HG03460 (cell line): ENCODE results near the gene PFKFB3.
"Not testable (repeated sequence)": the region's sequence is repeated elsewhere in the genome, so short reads cannot be mapped to it uniquely, and the experiment has no call there.

ENCODE experiments used
- ATAC-seq: cut with Tn5 transposase; IDR thresholded peaks from one replicate; pipeline ENCODE4 v1.9.1; 2021; ENCODE audit not compliant: unreplicated experiment

The PFKFB3 gene

DNA sequence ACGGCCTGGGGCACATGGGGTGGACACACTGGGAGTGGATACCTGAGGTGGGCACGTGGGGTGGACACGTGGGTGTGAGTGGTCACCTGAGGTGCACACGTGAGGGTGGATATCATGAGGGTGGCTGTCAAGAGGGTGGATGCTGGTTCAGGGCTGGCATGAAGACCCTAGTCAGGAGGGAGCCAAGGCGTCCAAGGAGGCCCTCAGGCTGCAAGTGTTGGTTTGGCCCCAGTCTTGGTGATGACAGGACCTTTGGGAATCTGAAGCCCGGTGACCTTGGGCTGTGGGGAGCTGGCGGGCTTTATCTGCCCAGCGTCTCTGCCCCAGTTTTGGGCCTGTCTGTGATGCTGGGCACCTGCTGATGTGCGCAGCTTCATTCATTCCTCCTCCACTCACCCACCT is 24.9 kb upstream of the PFKFB3 start:
- no peak for ATAC-seq

DNA sequence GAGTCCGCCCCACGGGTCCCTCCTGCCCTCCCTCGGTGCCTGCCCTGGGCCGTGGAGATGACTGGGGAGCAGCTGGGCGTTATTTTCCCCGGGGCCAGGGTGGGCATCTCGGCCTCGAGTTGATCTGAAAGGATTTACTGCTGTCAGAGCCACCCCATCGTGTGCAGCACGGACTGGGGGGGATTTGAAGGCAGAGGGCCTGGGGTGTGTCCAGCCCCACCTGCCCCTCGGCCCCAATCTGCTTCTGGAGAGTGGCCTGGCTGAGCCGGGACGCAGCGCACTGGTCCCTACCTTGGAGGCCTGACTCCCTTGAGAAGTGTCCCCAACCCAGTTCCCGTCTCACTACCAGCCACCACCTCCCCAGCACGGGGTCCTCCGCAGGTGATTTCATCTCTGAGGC is 24.2 kb upstream of the PFKFB3 start:
- no peak for ATAC-seq

DNA sequence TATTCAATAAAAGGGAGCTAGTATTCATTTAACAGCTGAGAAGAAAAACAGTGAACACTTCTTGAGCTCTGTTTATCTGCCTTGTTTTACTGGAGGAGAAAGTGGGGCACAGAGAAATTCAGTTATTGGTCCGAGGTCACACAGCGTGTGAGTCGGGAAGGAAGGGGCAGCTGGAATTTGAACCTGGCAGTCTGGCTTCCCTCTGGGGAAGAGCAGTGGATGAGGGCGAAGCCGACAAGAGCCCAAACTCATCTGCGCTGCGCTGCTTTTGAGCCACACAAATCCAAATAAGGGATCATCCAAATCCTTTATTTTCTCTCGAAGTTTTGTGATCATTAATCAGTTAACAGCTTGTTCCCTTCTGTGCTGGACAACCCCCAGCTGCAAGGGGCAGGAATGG is 23.7 kb upstream of the PFKFB3 start:
- no peak for ATAC-seq

GRCh38 chr10:6180480-6181110 is 22.1 kb upstream of the PFKFB3 start:
- no peak for ATAC-seq

- no peak for ATAC-seq
Observed at GRCh38 chr10:6181249-6181648, 21.5 kb upstream of the PFKFB3 start.

- no peak for ATAC-seq
Observed at GRCh38 chr10:6182454-6183098, 20.2 kb upstream of the PFKFB3 start.

- ATAC-seq, result no peak
Observed at GRCh38 chr10:6185039-6185716, 17.6 kb upstream of the PFKFB3 start.

DNA sequence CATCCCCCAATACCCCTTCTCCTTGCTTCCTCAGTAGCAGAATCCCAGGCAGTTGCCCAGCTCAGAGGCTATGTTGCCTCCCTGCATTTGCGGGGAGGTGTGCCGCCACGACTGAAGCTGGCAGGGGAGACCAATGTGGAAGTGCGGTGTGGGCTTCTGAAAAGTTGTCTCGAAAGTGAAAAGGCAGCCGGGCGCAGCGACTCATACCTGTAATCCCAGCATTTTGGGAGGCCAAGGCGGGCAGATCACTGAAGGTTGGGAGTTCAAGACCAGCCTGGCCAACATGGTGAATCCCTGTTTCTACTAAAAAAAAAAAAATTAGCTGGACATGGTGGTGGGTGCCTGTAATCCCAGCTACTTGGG is 15.9 kb upstream of the PFKFB3 start:
- no peak for ATAC-seq

DNA sequence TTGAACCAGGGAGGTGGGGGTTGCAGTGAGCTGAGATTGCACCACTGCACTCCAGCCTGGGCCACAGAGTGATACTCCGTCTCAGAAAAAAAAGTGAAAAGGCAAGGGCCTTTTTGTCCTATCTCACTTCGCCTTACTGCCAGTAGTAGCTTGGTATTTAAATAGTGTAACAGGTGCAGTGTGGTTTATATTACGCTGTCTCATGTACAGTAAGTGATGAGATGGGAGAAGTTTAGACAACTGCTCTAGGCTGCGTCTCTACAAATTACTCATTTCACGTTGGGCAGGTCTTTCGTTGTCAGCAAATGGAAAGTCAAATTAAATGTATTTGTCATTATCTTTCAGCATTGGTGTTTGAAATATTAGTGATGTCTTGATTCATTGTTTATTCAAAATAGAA is 15.5 kb upstream of the PFKFB3 start:
- ATAC-seq, result no peak

DNA sequence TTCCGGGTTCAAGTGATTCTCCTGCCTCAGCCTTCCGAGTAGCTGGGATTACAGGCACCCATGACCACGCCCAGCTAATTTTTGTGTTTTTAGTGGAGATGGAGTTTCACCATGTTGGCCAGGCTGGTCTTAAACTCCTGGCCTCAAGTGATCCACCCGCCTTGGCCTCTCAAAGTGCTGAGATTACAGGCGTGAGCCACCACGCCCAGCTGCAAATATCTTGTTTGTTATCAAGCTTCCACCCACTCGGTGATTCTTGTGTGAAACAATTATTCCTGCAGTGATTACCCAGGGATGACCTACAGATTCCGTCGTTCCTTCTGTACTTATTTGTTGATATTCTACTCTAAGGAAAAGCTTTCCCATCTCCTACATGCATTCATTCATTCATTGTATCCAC is 12.7 kb upstream of the PFKFB3 start:
- ATAC-seq, result not testable (repeated sequence)

GRCh38 chr10:6191147-6191546 is 11.6 kb upstream of the PFKFB3 start:
- no peak for ATAC-seq

DNA sequence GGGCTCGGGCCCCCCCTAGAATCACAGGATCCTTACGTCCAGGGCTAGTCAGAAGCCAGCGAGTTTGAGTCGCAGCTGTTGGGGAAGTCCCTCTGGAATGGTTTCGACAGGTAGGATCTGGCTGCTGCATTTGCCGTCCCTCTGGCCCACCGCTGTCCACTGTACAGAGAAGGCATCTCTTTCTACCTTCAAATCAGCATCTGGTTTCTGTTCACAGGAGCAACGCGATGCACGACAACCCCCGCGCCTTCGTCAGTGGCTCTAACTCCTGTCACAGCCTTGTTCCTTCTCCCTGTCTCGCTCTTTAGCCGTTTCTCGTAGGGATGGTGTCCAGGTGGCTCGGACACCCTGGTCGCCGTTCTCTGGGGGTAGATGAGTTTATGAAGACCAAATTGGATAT is 11.2 kb upstream of the PFKFB3 start:
- ATAC-seq, result no peak

DNA sequence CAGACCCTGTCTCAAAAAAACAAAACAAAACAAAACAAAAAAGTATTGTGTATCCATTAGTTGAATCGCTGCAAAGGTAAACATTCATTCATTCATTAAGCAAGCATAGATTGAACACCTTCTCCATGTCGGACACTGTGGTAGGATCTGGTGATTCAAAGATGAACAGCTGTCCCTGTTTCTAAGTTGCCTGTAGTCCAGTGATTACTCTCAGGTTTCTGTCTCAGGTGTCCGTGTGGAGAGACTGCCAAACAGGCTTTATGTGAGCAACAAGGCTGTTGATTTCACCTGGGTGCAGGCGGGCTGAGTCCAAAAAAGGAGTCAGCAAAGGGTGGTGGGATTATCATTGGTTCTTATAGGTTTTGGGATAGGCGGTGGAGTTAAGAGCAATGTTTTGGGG is 9.4 kb upstream of the PFKFB3 start:
- ATAC-seq, result not testable (repeated sequence)

DNA sequence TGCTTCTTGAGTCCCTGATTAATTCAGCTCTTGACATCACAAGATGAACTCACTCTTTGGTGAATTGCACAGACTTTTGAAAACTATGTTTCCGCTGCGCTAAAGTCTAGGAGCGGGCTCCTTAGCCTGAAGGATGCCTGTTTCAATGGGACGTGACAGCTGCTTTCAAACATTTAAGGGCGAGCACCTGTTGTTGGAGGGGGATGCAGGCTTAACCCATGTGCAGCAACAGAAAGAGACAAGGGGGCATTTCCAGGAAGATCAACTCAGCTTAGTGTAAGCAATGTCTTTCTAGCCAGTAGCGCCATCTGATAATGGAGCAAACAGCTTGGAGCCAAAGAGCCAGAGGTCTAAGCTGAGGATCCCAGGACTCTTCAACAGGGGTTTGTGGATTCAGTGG is 8.4 kb upstream of the PFKFB3 start:
- no peak for ATAC-seq

GRCh38 chr10:6195376-6195775 is 7.4 kb upstream of the PFKFB3 start:
- no peak for ATAC-seq

GRCh38 chr10:6195846-6196245 is 6.9 kb upstream of the PFKFB3 start:
- no peak for ATAC-seq

GRCh38 chr10:6196524-6196923 is 6.2 kb upstream of the PFKFB3 start:
- ATAC-seq, result not testable (repeated sequence)

- ATAC-seq, result no peak
Observed at GRCh38 chr10:6197321-6197720, 5.4 kb upstream of the PFKFB3 start.

GRCh38 chr10:6198171-6198570 is 4.6 kb upstream of the PFKFB3 start:
- no peak for ATAC-seq

- ATAC-seq, result no peak
Observed at GRCh38 chr10:6199131-6199733, 3.5 kb upstream of the PFKFB3 start.

GRCh38 chr10:6200440-6200733 is 2.3 kb upstream of the PFKFB3 start:
- ATAC-seq, result no peak

GRCh38 chr10:6200734-6201515 is 1.8 kb upstream of the PFKFB3 start:
- no peak for ATAC-seq
